ENCODE results near the gene IL20RB. TPM values are rescaled to one million over a fixed set of nuclear protein-coding genes. Genes with fewer than 3 reads are reported as not detected.
"Not testable (repeated sequence)": the region's sequence is repeated elsewhere in the genome, so short reads cannot be mapped to it uniquely, and the experiment has no call there.

IL20RB gene
- polyA plus RNA-seq, 2 donors, result 83.2 to 85.1 TPM

- Histone ChIP-seq H3K9me3 (ENCODE audit: control insufficient read depth in 2 of 2, insufficient read depth in 1 of 2, low read depth in 1 of 2, low read length in 1 of 2) (no peaks in the 10 kb centered on the region), H3K27ac (ENCODE audit: low read depth in 2 of 2, low read length in 1 of 2) (no peak overlapping the region), H3K4me3 (ENCODE audit: low read depth in 1 of 2, low read length in 2 of 2) (no peak overlapping the region), H3K27me3 (ENCODE audit: control insufficient read depth in 1 of 2, insufficient read depth in 2 of 2, low read length in 2 of 2) (no peaks in the 10 kb centered on the region), H3K36me3 (ENCODE audit: control insufficient read depth in 2 of 2, insufficient read depth in 2 of 2, low read length in 1 of 2) (peaks cover 0 to 5% of the 10 kb centered on the region in 2 donors), H3K4me1 (ENCODE audit: control insufficient read depth in 2 of 2, insufficient read depth in 2 of 2, low read length in 1 of 2) (peaks cover 5 to 13% of the 10 kb centered on the region in 2 donors)
- WGBS, 2 donors, result 47 to 66% methylated on average over 2 of the region's 2 CpGs
Measured at GRCh38 chr3:136974670-136975069, 16.9 kb downstream of the IL20RB start.

GRCh38 chr3:136979204-136979603 lies 21.4 kb downstream of the IL20RB start:
- Histone ChIP-seq H3K4me1 (ENCODE audit: control insufficient read depth in 2 of 2, insufficient read depth in 2 of 2, low read length in 1 of 2) (peaks cover 5 to 13% of the 10 kb centered on the region in 2 donors), H3K36me3 (ENCODE audit: control insufficient read depth in 2 of 2, insufficient read depth in 2 of 2, low read length in 1 of 2) (peaks cover 0 to 12% of the 10 kb centered on the region in 2 donors), H3K4me3 (ENCODE audit: low read depth in 1 of 2, low read length in 2 of 2) (no peak overlapping the region), H3K9me3 (ENCODE audit: control insufficient read depth in 2 of 2, insufficient read depth in 1 of 2, low read depth in 1 of 2, low read length in 1 of 2) (no peaks in the 10 kb centered on the region), H3K27ac (ENCODE audit: low read depth in 2 of 2, low read length in 1 of 2) (peak overlapping the region in 1 of 2 donors; percentile 6), H3K27me3 (ENCODE audit: control insufficient read depth in 1 of 2, insufficient read depth in 2 of 2, low read length in 2 of 2) (no peaks in the 10 kb centered on the region)

GRCh38 chr3:136979684-136980083 lies 21.9 kb downstream of the IL20RB start:
- WGBS, 2 donors, result 67 to 76% methylated on average over 3 of the region's 3 CpGs
- H3K9me3 ChIP-seq (ENCODE audit: control insufficient read depth in 2 of 2, insufficient read depth in 1 of 2, low read depth in 1 of 2, low read length in 1 of 2), result no peaks in the 10 kb centered on the region
- H3K27ac ChIP-seq (ENCODE audit: low read depth in 2 of 2, low read length in 1 of 2), result no peak overlapping the region
- H3K36me3 ChIP-seq (ENCODE audit: control insufficient read depth in 2 of 2, insufficient read depth in 2 of 2, low read length in 1 of 2), result peaks cover 0 to 13% of the 10 kb centered on the region in 2 donors
- H3K27me3 ChIP-seq (ENCODE audit: control insufficient read depth in 1 of 2, insufficient read depth in 2 of 2, low read length in 2 of 2), result no peaks in the 10 kb centered on the region
- no peak overlapping the region for H3K4me3 ChIP-seq (ENCODE audit: low read depth in 1 of 2, low read length in 2 of 2)
- H3K4me1 ChIP-seq (ENCODE audit: control insufficient read depth in 2 of 2, insufficient read depth in 2 of 2, low read length in 1 of 2), result peaks cover 5 to 13% of the 10 kb centered on the region in 2 donors

GRCh38 chr3:136982033-136982432 lies 24.2 kb downstream of the IL20RB start:
- H3K27ac ChIP-seq (ENCODE audit: low read depth in 2 of 2, low read length in 1 of 2), result no peak overlapping the region
- peaks cover 0 to 10% of the 10 kb centered on the region in 2 donors for H3K36me3 ChIP-seq (ENCODE audit: control insufficient read depth in 2 of 2, insufficient read depth in 2 of 2, low read length in 1 of 2)
- 89 to 90% methylated on average over 5 of the region's 5 CpGs for WGBS, 2 donors
- H3K4me3 ChIP-seq (ENCODE audit: low read depth in 1 of 2, low read length in 2 of 2), result no peak overlapping the region
- H3K27me3 ChIP-seq (ENCODE audit: control insufficient read depth in 1 of 2, insufficient read depth in 2 of 2, low read length in 2 of 2), result no peaks in the 10 kb centered on the region
- H3K9me3 ChIP-seq (ENCODE audit: control insufficient read depth in 2 of 2, insufficient read depth in 1 of 2, low read depth in 1 of 2, low read length in 1 of 2), result no peaks in the 10 kb centered on the region
- H3K4me1 ChIP-seq (ENCODE audit: control insufficient read depth in 2 of 2, insufficient read depth in 2 of 2, low read length in 1 of 2), result peaks cover 0 to 3% of the 10 kb centered on the region in 2 donors

GRCh38 chr3:136982520-136983138 lies 24.8 kb downstream of the IL20RB start:
- no peak overlapping the region for H3K4me3 ChIP-seq (ENCODE audit: low read depth in 1 of 2, low read length in 2 of 2)
- peaks cover 0 to 3% of the 10 kb centered on the region in 2 donors for H3K4me1 ChIP-seq (ENCODE audit: control insufficient read depth in 2 of 2, insufficient read depth in 2 of 2, low read length in 1 of 2)
- no peak overlapping the region for H3K27ac ChIP-seq (ENCODE audit: low read depth in 2 of 2, low read length in 1 of 2)
- 87 to 93% methylated on average over 4 of the region's 4 CpGs for WGBS, 2 donors
- no peaks in the 10 kb centered on the region for H3K9me3 ChIP-seq (ENCODE audit: control insufficient read depth in 2 of 2, insufficient read depth in 1 of 2, low read depth in 1 of 2, low read length in 1 of 2)
- peaks cover 0 to 10% of the 10 kb centered on the region in 2 donors for H3K36me3 ChIP-seq (ENCODE audit: control insufficient read depth in 2 of 2, insufficient read depth in 2 of 2, low read length in 1 of 2)
- no peaks in the 10 kb centered on the region for H3K27me3 ChIP-seq (ENCODE audit: control insufficient read depth in 1 of 2, insufficient read depth in 2 of 2, low read length in 2 of 2)

- Histone ChIP-seq H3K36me3 (ENCODE audit: control insufficient read depth in 2 of 2, insufficient read depth in 2 of 2, low read length in 1 of 2) (peaks cover 0 to 16% of the 10 kb centered on the region in 2 donors), H3K27me3 (ENCODE audit: control insufficient read depth in 1 of 2, insufficient read depth in 2 of 2, low read length in 2 of 2) (no peaks in the 10 kb centered on the region), H3K4me3 (ENCODE audit: low read depth in 1 of 2, low read length in 2 of 2) (no peak overlapping the region), H3K9me3 (ENCODE audit: control insufficient read depth in 2 of 2, insufficient read depth in 1 of 2, low read depth in 1 of 2, low read length in 1 of 2) (no peaks in the 10 kb centered on the region), H3K4me1 (ENCODE audit: control insufficient read depth in 2 of 2, insufficient read depth in 2 of 2, low read length in 1 of 2) (peaks cover 0 to 1% of the 10 kb centered on the region in 2 donors), H3K27ac (ENCODE audit: low read depth in 2 of 2, low read length in 1 of 2) (peak overlapping the region; percentile 62 to 72)
- 30 to 43% methylated on average over 3 of the region's 3 CpGs for WGBS, 2 donors
Measured at GRCh38 chr3:136984837-136985236, 27.1 kb downstream of the IL20RB start.

GRCh38 chr3:136987398-136987980 lies 29.7 kb downstream of the IL20RB start:
- H3K4me3 ChIP-seq (ENCODE audit: low read depth in 1 of 2, low read length in 2 of 2); H3K27ac ChIP-seq (ENCODE audit: low read depth in 2 of 2, low read length in 1 of 2); H3K9me3 ChIP-seq (ENCODE audit: control insufficient read depth in 2 of 2, insufficient read depth in 1 of 2, low read depth in 1 of 2, low read length in 1 of 2); H3K27me3 ChIP-seq (ENCODE audit: control insufficient read depth in 1 of 2, insufficient read depth in 2 of 2, low read length in 2 of 2): not testable (repeated sequence)
- peaks cover 0 to 16% of the 10 kb centered on the region in 2 donors for H3K4me1 ChIP-seq (ENCODE audit: control insufficient read depth in 2 of 2, insufficient read depth in 2 of 2, low read length in 1 of 2)
- 96 to 97% methylated on average over 34 to 39 of the region's 39 CpGs for WGBS, 2 donors
- H3K36me3 ChIP-seq (ENCODE audit: control insufficient read depth in 2 of 2, insufficient read depth in 2 of 2, low read length in 1 of 2), result peaks cover 0 to 22% of the 10 kb centered on the region in 2 donors

- Histone ChIP-seq H3K4me3 (ENCODE audit: low read depth in 1 of 2, low read length in 2 of 2) (no peak overlapping the region), H3K27ac (ENCODE audit: low read depth in 2 of 2, low read length in 1 of 2) (no peak overlapping the region), H3K27me3 (ENCODE audit: control insufficient read depth in 1 of 2, insufficient read depth in 2 of 2, low read length in 2 of 2) (no peaks in the 10 kb centered on the region), H3K9me3 (ENCODE audit: control insufficient read depth in 2 of 2, insufficient read depth in 1 of 2, low read depth in 1 of 2, low read length in 1 of 2) (no peaks in the 10 kb centered on the region), H3K4me1 (ENCODE audit: control insufficient read depth in 2 of 2, insufficient read depth in 2 of 2, low read length in 1 of 2) (peaks cover 0 to 16% of the 10 kb centered on the region in 2 donors), H3K36me3 (ENCODE audit: control insufficient read depth in 2 of 2, insufficient read depth in 2 of 2, low read length in 1 of 2) (peaks cover 0 to 18% of the 10 kb centered on the region in 2 donors)
- WGBS, 2 donors, result 84 to 94% methylated on average over 2 of the region's 2 CpGs
Measured at GRCh38 chr3:136988651-136989050, 30.9 kb downstream of the IL20RB start.

- WGBS, 2 donors, result 57 to 66% methylated on average over 4 of the region's 4 CpGs
- H3K36me3 ChIP-seq (ENCODE audit: control insufficient read depth in 2 of 2, insufficient read depth in 2 of 2, low read length in 1 of 2), result peaks cover 0 to 17% of the 10 kb centered on the region in 2 donors
- H3K4me1 ChIP-seq (ENCODE audit: control insufficient read depth in 2 of 2, insufficient read depth in 2 of 2, low read length in 1 of 2), result peaks cover 0 to 16% of the 10 kb centered on the region in 2 donors
- no peaks in the 10 kb centered on the region for H3K9me3 ChIP-seq (ENCODE audit: control insufficient read depth in 2 of 2, insufficient read depth in 1 of 2, low read depth in 1 of 2, low read length in 1 of 2)
- H3K27me3 ChIP-seq (ENCODE audit: control insufficient read depth in 1 of 2, insufficient read depth in 2 of 2, low read length in 2 of 2), result no peaks in the 10 kb centered on the region
- no peak overlapping the region for H3K4me3 ChIP-seq (ENCODE audit: low read depth in 1 of 2, low read length in 2 of 2)
- peak overlapping the region; percentile 81 to 87 for H3K27ac ChIP-seq (ENCODE audit: low read depth in 2 of 2, low read length in 1 of 2)
Measured at GRCh38 chr3:136989781-136990524, 32.2 kb downstream of the IL20RB start.

All from esophagus (tissue), 2 donors.